B cell (primary cell): Measurements from ENCODE around the gene TMEM45A. TPM values are rescaled to one million over a fixed set of nuclear protein-coding genes. Genes with fewer than 3 reads are reported as not detected.

ENCODE experiments used
- ATAC-seq: fragments of 200-7000 bp; cut with Tn5 transposase; one replicate; pipeline ENCODE4 v1.10.0; 2021; ENCODE audit warnings: low read depth, mild to moderate bottlenecking, moderate number of reproducible peaks, moderate library complexity
- CTCF ChIA-PET: fragments of 350-600 bp; sonication (Branson Sonifier 250); formaldehyde crosslinking; loops from one replicate; lab custom pipeline; 2021; ENCODE audit warnings: antibody characterized with exemption, inconsistent platforms; lab: Charles Lee
- POLR2A ChIA-PET: fragments of 350-600 bp; sonication (Branson Sonifier 250); formaldehyde crosslinking; loops from one replicate; lab custom pipeline; 2021; ENCODE audit warnings: antibody characterized with exemption; lab: Charles Lee
- DNase-seq: peaks from one replicate; pipeline ENCODE4 v3.0.0; 2013
- H2AFZ ChIP-seq: 2 replicates; pipeline ENCODE4 v1.6.1; 2012; ENCODE audit warnings: mild to moderate bottlenecking, low read depth, low read length; ENCODE audit not compliant: insufficient read depth, poor library complexity, severe bottlenecking
- H3K27ac ChIP-seq, 2 donors: 1 replicate in 1 of 2; 2 replicates in 1 of 2; pipeline ENCODE4 v1.5.1; 2012 to 2013; ENCODE audit warnings: low read length in 2 of 2, mild to moderate bottlenecking in 2 of 2, moderate library complexity in 1 of 2
- H3K27me3 ChIP-seq, 4 experiments: fragments of 200-600 bp in 1 of 4; sonication (generic) in 1 of 4; replicated peaks in 1 of 4; 1 replicate in 2 of 4; 2 replicates in 2 of 4; pipeline versions ENCODE4 v1.6.1 to v1.7.0; 2013 to 2016; ENCODE audit warnings: low read length in 3 of 4, mild to moderate bottlenecking in 2 of 4, mixed read lengths in 1 of 4, moderate library complexity in 1 of 4; ENCODE audit not compliant: insufficient read depth in 4 of 4, control insufficient read depth in 3 of 4; ENCODE audit errors: control extremely low read depth in 1 of 4
- H3K36me3 ChIP-seq, 2 experiments: replicated peaks in 1 of 2; 1 replicate in 1 of 2; 2 replicates in 1 of 2; pipeline versions ENCODE4 v1.6.1 to v1.7.1; 2013; ENCODE audit warnings: low read length in 1 of 2; ENCODE audit not compliant: insufficient read depth in 2 of 2, control insufficient read depth in 1 of 2; ENCODE audit errors: control extremely low read depth in 1 of 2, extremely low read depth in 1 of 2
- H3K4me1 ChIP-seq, 2 donors: fragments of 200-600 bp in 1 of 2; sonication (generic) in 1 of 2; 1 replicate in 1 of 2; 2 replicates in 1 of 2; pipeline versions ENCODE4 v1.5.1 to v1.6.1; 2013 to 2017; ENCODE audit warnings: low read length in 2 of 2; ENCODE audit not compliant: control insufficient read depth in 2 of 2, insufficient read depth in 2 of 2
- H3K4me2 ChIP-seq: replicated peaks from 2 replicates; pipeline ENCODE3; 2012; ENCODE audit warnings: mild to moderate bottlenecking, low read depth, low read length; ENCODE audit not compliant: poor library complexity, severe bottlenecking
- H3K4me3 ChIP-seq, 5 experiments: fragments of 200-600 bp in 1 of 5; sonication (generic) in 1 of 5; 1 replicate in 3 of 5; 2 replicates in 2 of 5; pipeline versions ENCODE4 v1.5.1 to v1.7.0; 2011 to 2016; ENCODE audit warnings: low read length in 4 of 5, mild to moderate bottlenecking in 4 of 5, low read depth in 2 of 5, control low read depth in 1 of 5, moderate library complexity in 1 of 5; ENCODE audit not compliant: insufficient read depth in 1 of 5; ENCODE audit errors: control extremely low read depth in 1 of 5, extremely low read depth in 1 of 5
- H3K79me2 ChIP-seq: fragments of 200-600 bp; sonication (generic); one replicate; pipeline ENCODE4 v1.6.0; 2016; ENCODE audit warnings: low read length; ENCODE audit not compliant: control insufficient read depth, insufficient read depth
- H3K9ac ChIP-seq: fragments of 200-600 bp; sonication (generic); 2 replicates; pipeline ENCODE4 v1.6.1; 2017; ENCODE audit warnings: mild to moderate bottlenecking, low read length, moderate library complexity
- H3K9me3 ChIP-seq, 3 donors: one replicate each; pipeline versions ENCODE4 v1.6.1 to v1.7.1; 2013; ENCODE audit warnings: low read length in 2 of 3; ENCODE audit not compliant: control insufficient read depth in 2 of 3, insufficient read depth in 1 of 3; ENCODE audit errors: control extremely low read depth in 1 of 3
- H4K20me1 ChIP-seq: 2 replicates; pipeline ENCODE4 v1.6.0; 2012; ENCODE audit warnings: mild to moderate bottlenecking, low read length; ENCODE audit not compliant: insufficient read depth, control insufficient read depth, poor library complexity, severe bottlenecking
- H3K27ac Mint-ChIP-seq: one replicate; pipeline ENCODE4 v1.8.0; 2021; ENCODE audit warnings: mixed read lengths
- H3K27me3 Mint-ChIP-seq: one replicate; pipeline ENCODE4 v1.8.0; 2021; ENCODE audit warnings: mixed read lengths
- H3K4me1 Mint-ChIP-seq: one replicate; pipeline ENCODE4 v1.8.0; 2021; ENCODE audit warnings: mixed read lengths
- H3K4me3 Mint-ChIP-seq: one replicate; pipeline ENCODE4 v1.8.0; 2021; ENCODE audit warnings: mixed read lengths
- H3K9me3 Mint-ChIP-seq: one replicate; pipeline ENCODE4 v1.8.0; 2022; ENCODE audit warnings: mixed read lengths; ENCODE audit not compliant: insufficient read depth
- CTCF ChIP-seq: fragments of 200-600 bp; IDR thresholded peaks from one replicate; pipeline ENCODE4 v1.8.0; 2022; ENCODE audit warnings: antibody characterized with exemption, mild to moderate bottlenecking
- EZH2 ChIP-seq: IDR thresholded peaks from 2 replicates; pipeline ENCODE4 v1.6.1; 2012; ENCODE audit warnings: borderline replicate concordance, low read depth, mild to moderate bottlenecking, moderate library complexity, low read length; ENCODE audit not compliant: insufficient read depth, poor library complexity, severe bottlenecking
- WGBS: methylation state at CpG from one replicate; pipeline ENCODE4 v1.1.5; 2013; ENCODE audit warnings: missing lambda C conversion rate; ENCODE audit not compliant: insufficient coverage; 5-methylcytosine and 5-hydroxymethylcytosine counted together
- intact Hi-C: fragments of 100-400 bp; cut with micrococcal nuclease; formaldehyde crosslinking; loops from one replicate; pipeline ENCODE4 v1.10.0; 2022
- polyA plus RNA-seq: library from polyadenylated mRNA; depleted of rRNA; stranded (reverse); fragments of >200 nt; gene quantifications from 2 replicates; pipeline ENCODE4 v1.2.3, GENCODE V29; 2012
- total RNA-seq, 2 donors: library from RNA; stranded (reverse); fragments of 120-200 nt in 1 of 2; gene quantifications; 1 replicate in 1 of 2; 2 replicates in 1 of 2; pipeline versions ENCODE4 v1.2.3 to v1.2.4, GENCODE V29; 2013 to 2022

TMEM45A gene
- total and polyA plus RNA-seq, 2 donors (not counting 1 experiment from before 2014, with no cell fraction given) = 0.20 TPM; not detected in 1

GRCh38 chr3:100545371-100545770 lies 53.0 kb downstream of the TMEM45A start:
- ChIA-PET CTCF (no interaction called here), POLR2A (no interaction called here)
- peaks cover 0 to 4% (median 4%) of the 10 kb centered on the region in 4 experiments for H3K27me3 ChIP-seq
- peaks cover 0 to 2% (median 0%) of the 10 kb centered on the region in 3 donors for H3K9me3 ChIP-seq
- H3K4me3 ChIP-seq = no peak overlapping the region
- Mint-ChIP-seq H3K27ac (no peak overlapping the region), H3K4me1 (no peaks in the 10 kb centered on the region), H3K27me3 (peaks cover 23% of the 10 kb centered on the region), H3K9me3 (peaks cover under 1% of the 10 kb centered on the region), H3K4me3 (no peak overlapping the region)
- ATAC-seq (no peak), DNase-seq (no peak)
- WGBS = 83% methylated on average over 2 of the region's 2 CpGs
- no peak for TF ChIP-seq CTCF
- intact Hi-C loops = no loop called here
- no peak overlapping the region for H2AFZ ChIP-seq
- H4K20me1 ChIP-seq = no peaks in the 10 kb centered on the region
- no peak overlapping the region for H3K27ac ChIP-seq
- no peak overlapping the region for H3K4me2 ChIP-seq
- no peaks in the 10 kb centered on the region for H3K4me1 ChIP-seq
- H3K36me3 ChIP-seq = no peaks in the 10 kb centered on the region
- H3K9ac ChIP-seq = no peak overlapping the region
- H3K79me2 ChIP-seq = no peaks in the 10 kb centered on the region

DNA sequence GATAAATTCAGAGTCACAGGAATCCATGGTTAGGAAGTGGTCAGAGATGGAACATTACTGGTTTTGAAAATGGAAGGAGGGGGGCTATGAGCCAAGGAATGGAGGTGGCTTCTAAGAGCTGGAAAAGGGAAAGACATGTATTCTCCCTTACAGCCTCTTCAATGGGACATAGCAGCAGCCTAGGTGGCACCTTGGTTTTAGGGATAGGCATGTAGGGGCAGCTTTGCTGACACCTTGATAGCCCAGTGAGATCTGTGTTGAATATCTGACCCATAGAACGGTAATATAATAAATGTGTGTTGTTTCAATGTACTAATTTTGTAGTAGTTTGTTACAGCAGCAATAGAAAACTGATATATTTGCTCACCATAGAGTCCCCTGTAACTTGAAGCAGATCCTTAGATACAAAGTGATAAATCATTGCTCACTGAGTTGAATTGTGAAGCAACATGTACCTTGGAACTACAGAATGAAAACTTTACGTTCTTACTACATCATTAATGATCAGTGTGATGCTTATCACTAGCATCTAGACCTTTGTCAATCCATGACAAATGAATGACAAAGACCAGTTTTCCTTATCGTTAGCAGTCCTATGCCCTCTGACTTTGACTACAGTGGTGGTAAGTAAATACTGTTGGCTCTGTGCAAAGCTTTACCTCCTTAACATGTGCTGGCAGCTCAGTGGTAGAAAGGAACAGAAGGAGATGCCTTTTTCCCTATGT lies 53.8 kb downstream of the TMEM45A start:
- WGBS = 63% methylated on average over 1 of the region's 3 CpGs
- intact Hi-C loops = no loop called here
- no peaks in the 10 kb centered on the region for H3K4me1 ChIP-seq
- H2AFZ ChIP-seq = no peak overlapping the region
- peaks cover 0 to 2% (median 0%) of the 10 kb centered on the region in 3 donors for H3K9me3 ChIP-seq
- H3K9ac ChIP-seq = no peak overlapping the region
- no peaks in the 10 kb centered on the region for H3K36me3 ChIP-seq
- H3K79me2 ChIP-seq = no peaks in the 10 kb centered on the region
- H3K4me2 ChIP-seq = no peak overlapping the region
- H3K4me1 Mint-ChIP-seq = no peaks in the 10 kb centered on the region
- ATAC-seq (no peak), DNase-seq (no peak)
- POLR2A ChIA-PET = no interaction called here
- CTCF ChIA-PET = no interaction called here
- H4K20me1 ChIP-seq = no peaks in the 10 kb centered on the region
- no peaks in the 10 kb centered on the region for H3K9me3 Mint-ChIP-seq
- H3K27me3 Mint-ChIP-seq = peaks cover 23% of the 10 kb centered on the region
- TF ChIP-seq EZH2 (no peak), CTCF (no peak)
- no peak overlapping the region for H3K4me3 ChIP-seq
- no peak overlapping the region for H3K4me3 Mint-ChIP-seq
- no peak overlapping the region for H3K27ac Mint-ChIP-seq
- H3K27ac ChIP-seq = no peak overlapping the region
- H3K27me3 ChIP-seq = peaks cover 0 to 4% (median 4%) of the 10 kb centered on the region in 4 experiments
